Lower lobe of right lung (tissue), 2 donors: Measurements from ENCODE around the gene AFF3. TPM values are rescaled to one million over a fixed set of nuclear protein-coding genes. Genes with fewer than 3 reads are reported as not detected.

Experiments used
- ATAC-seq, 2 donors: fragments of 200-7000 bp; cut with Tn5 transposase; one replicate each; pipeline ENCODE4 v1.9.1; 2020 to 2022; ENCODE audit warnings: mild to moderate bottlenecking in 2 of 2, moderate library complexity in 2 of 2
- DNase-seq: peaks from one replicate; pipeline ENCODE4 v3.0.0-alpha.2; 2020
- H3K27ac ChIP-seq: fragments of 200-600 bp; one replicate; pipeline ENCODE4 v1.8.0; 2022
- H3K27me3 ChIP-seq: fragments of 200-600 bp; one replicate; pipeline ENCODE4 v1.8.0; 2022; ENCODE audit warnings: low read depth
- H3K36me3 ChIP-seq: fragments of 200-600 bp; one replicate; pipeline ENCODE4 v1.8.0; 2022; ENCODE audit warnings: mild to moderate bottlenecking
- H3K4me1 ChIP-seq: fragments of 200-600 bp; one replicate; pipeline ENCODE4 v1.8.0; 2022
- H3K4me3 ChIP-seq: fragments of 200-600 bp; one replicate; pipeline ENCODE4 v1.8.0; 2022; ENCODE audit warnings: mild to moderate bottlenecking
- H3K9me3 ChIP-seq: fragments of 200-600 bp; one replicate; pipeline ENCODE4 v1.8.0; 2022
- intact Hi-C: fragments of 100-400 bp; cut with DNase I; formaldehyde crosslinking; loops from one replicate; pipeline ENCODE4 v1.11.0; 2022
- total RNA-seq: library from RNA; stranded (reverse); fragmentation: NEBNext Ultra II Directional; extraction: Animal tissue kit (Norgen Biotek cat#: 25700); gene quantifications from one replicate; pipeline ENCODE4 v1.2.1, GENCODE V29; 2021
- TF ChIP-seq, protein P1 (sequence below): fragments of 200-600 bp; IDR thresholded peaks from one replicate; pipeline ENCODE4 v1.8.0; 2022; ENCODE audit warnings: antibody characterized with exemption, mild to moderate bottlenecking
- donor health status: DM: no; HTN: yes; CAD: no; lungs with severe emphysema.

Gene AFF3
- total RNA-seq, 1 donor from 2014 or later, result 57.3 TPM

DNA sequence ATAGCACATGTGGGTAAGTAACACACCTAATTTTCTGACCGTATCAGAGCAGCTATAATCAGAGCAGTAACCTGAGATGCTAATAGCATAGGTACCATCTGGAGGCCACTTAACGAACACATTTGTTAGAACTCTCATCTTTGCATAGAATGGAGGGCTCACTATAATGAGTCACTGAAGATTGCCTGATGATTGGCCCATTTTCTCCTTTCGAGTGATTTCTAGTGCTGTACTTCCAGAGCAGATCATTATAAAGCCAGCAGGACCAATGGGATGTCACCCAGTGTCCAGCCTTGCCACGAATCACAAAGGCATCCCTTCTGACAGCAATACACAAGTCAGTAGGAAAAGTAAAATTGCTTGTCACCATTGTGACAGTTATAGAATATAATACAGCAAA is 570.9 kb downstream of the AFF3 start:
- intact Hi-C loops, result no loop called here
- Histone ChIP-seq H3K4me1 (no peaks in the 10 kb centered on the region), H3K36me3 (peaks cover 16% of the 10 kb centered on the region), H3K27ac (no peak overlapping the region), H3K9me3 (no peaks in the 10 kb centered on the region), H3K4me3 (no peak overlapping the region), H3K27me3 (no peaks in the 10 kb centered on the region)
- ATAC-seq (no peak), DNase-seq (no peak)
- TF ChIP-seq, protein P1, sequence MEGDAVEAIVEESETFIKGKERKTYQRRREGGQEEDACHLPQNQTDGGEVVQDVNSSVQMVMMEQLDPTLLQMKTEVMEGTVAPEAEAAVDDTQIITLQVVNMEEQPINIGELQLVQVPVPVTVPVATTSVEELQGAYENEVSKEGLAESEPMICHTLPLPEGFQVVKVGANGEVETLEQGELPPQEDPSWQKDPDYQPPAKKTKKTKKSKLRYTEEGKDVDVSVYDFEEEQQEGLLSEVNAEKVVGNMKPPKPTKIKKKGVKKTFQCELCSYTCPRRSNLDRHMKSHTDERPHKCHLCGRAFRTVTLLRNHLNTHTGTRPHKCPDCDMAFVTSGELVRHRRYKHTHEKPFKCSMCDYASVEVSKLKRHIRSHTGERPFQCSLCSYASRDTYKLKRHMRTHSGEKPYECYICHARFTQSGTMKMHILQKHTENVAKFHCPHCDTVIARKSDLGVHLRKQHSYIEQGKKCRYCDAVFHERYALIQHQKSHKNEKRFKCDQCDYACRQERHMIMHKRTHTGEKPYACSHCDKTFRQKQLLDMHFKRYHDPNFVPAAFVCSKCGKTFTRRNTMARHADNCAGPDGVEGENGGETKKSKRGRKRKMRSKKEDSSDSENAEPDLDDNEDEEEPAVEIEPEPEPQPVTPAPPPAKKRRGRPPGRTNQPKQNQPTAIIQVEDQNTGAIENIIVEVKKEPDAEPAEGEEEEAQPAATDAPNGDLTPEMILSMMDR, result no peak

DNA sequence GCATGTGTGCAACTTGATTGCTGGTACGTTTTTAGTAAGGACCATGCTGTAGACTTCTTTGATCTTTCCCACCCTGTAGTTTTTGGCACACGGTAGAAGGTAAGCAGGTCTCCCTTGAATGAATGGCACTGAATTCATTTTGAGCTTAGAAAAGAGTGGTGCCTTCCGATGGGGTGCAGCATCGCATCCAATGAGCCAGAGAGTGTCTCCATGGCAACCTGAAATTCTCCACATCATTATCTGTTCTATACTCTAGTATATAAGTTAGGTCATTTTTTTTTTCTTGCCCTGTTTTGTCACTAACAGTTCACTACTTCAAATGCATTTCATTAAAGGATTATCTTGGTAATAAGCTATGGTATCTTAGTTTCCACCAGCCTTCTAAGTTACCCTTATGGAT is 571.4 kb downstream of the AFF3 start:
- Histone ChIP-seq H3K9me3 (no peaks in the 10 kb centered on the region), H3K27ac (no peak overlapping the region), H3K27me3 (no peaks in the 10 kb centered on the region), H3K4me3 (no peak overlapping the region), H3K4me1 (no peaks in the 10 kb centered on the region), H3K36me3 (peaks cover 16% of the 10 kb centered on the region)
- DNase-seq (no peak), ATAC-seq (no peak)
- TF ChIP-seq, protein P1, result no peak
- intact Hi-C loops, result no loop called here

DNA sequence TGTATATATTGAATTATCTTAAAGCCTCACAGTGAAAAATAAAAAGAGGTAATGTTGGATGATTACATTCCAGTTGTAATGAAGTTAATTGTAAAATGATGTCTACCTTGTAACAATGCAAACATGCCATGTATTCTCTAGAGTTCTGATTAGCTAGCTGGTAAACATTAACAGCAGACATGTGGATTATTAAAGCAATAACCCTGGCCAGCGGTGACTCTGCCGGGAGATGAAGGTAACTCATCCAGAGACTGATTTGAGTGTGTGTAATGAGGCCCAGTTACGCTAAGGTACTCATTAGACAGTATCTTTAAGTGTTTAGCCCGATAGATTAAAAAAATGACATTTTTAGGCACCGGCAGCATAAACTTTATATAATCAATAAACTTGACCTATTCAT is 573.0 kb downstream of the AFF3 start:
- H3K4me3 ChIP-seq, result no peak overlapping the region
- no peaks in the 10 kb centered on the region for H3K4me1 ChIP-seq
- TF ChIP-seq, protein P1, result no peak
- peaks cover 24% of the 10 kb centered on the region for H3K36me3 ChIP-seq
- intact Hi-C loops, result no loop called here
- ATAC-seq (no peak), DNase-seq (no peak)
- no peaks in the 10 kb centered on the region for H3K9me3 ChIP-seq
- H3K27me3 ChIP-seq, result no peaks in the 10 kb centered on the region
- H3K27ac ChIP-seq, result no peak overlapping the region

DNA sequence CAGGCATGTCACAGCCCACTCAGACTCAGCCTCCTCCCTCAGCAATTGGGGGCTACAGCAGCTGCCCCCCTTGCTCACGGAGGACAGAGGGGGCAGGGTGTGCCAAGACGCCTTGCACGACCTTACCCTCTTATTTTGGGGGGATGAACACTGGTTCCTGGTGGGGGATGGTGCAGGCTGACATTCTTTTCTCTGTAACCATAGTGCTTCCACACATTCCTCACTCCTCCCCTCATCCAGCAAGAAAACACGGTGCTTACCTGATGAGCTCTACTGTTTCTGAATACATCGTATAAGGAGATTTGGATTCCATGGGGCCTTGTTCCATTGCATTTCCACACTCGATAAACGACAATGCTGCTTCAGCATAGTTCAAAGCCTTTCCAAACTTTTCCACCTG is 577.2 kb downstream of the AFF3 start:
- Histone ChIP-seq H3K27ac (no peak overlapping the region), H3K27me3 (no peaks in the 10 kb centered on the region), H3K4me1 (no peaks in the 10 kb centered on the region), H3K36me3 (peaks cover 21% of the 10 kb centered on the region), H3K4me3 (no peak overlapping the region), H3K9me3 (no peaks in the 10 kb centered on the region)
- intact Hi-C loops, result no loop called here
- DNase-seq (no peak), ATAC-seq (no peak)
- TF ChIP-seq, protein P1, result no peak

DNA sequence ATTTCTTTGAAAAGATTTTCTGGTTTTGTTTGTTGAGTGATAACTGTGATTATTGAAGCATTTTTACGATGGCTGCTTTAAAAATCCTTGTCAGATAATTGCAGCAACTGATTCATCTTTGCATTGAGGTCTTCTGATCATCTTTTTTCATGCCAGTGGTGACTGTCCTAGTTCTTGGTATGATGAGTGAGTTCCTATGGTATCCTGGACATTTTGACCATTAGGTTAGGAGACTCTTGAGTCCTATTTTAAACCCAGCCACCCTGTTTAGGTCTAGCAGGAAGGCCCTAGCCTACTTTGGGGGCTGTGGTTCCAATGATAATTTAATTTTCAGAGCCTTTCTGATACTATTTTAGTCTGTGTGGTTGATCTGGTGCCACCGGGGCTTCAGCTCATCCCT is 579.9 kb downstream of the AFF3 start:
- peaks cover 17% of the 10 kb centered on the region for H3K36me3 ChIP-seq
- no peak for ATAC-seq
- TF ChIP-seq, protein P1, result no peak
- no peaks in the 10 kb centered on the region for H3K9me3 ChIP-seq
- DNase-seq, result no peak
- intact Hi-C loops, result no loop called here
- H3K27me3 ChIP-seq, result no peaks in the 10 kb centered on the region
- no peak overlapping the region for H3K27ac ChIP-seq
- no peak overlapping the region for H3K4me3 ChIP-seq
- H3K4me1 ChIP-seq, result no peaks in the 10 kb centered on the region

DNA sequence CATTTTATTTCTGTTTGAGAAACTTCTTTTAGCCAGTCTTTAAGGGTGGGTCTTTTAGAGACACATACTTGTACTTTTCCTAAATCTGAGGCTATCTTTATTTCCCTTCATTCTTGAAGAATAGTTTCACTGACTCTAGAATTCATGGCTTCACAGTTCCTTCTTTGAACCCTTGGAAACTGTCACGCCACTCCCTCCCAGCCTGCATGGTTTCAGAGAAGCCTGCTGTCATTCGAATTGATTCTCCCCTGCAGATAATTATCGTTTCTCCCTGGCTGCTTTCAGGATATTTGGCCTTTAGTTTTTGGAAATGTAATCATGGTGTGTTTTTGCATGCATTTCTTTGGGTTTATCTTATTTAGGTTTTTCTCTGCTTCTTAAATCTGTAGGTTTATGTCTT is 580.6 kb downstream of the AFF3 start:
- TF ChIP-seq, protein P1, result no peak
- Histone ChIP-seq H3K27ac (no peak overlapping the region), H3K36me3 (peaks cover 16% of the 10 kb centered on the region), H3K4me3 (no peak overlapping the region), H3K27me3 (no peaks in the 10 kb centered on the region), H3K9me3 (no peaks in the 10 kb centered on the region), H3K4me1 (no peaks in the 10 kb centered on the region)
- DNase-seq (no peak), ATAC-seq (no peak)
- intact Hi-C loops, result no loop called here
